AG04450 (cell line): ENCODE results near the gene FHIT. TPM values are rescaled to one million over a fixed set of nuclear protein-coding genes. Genes with fewer than 3 reads are reported as not detected.
A peak's percentile ranks its signal among the peaks of the same experiment; 100 is the strongest.

Experiments used
- CTCF ChIA-PET: fragments of 300-600, 350-600 bp; formaldehyde crosslinking; extraction: SDS; loops from one replicate; lab custom pipeline; 2022; ENCODE audit warnings: antibody characterized with exemption, inconsistent platforms; lab: Charles Lee
- POLR2A ChIA-PET: fragments of 350-600 bp; formaldehyde crosslinking; extraction: SDS; loops from one replicate; lab custom pipeline; 2021; ENCODE audit warnings: antibody characterized with exemption, inconsistent platforms; lab: Yijun Ruan, JAX
- DNase-seq: peaks from one replicate; pipeline ENCODE4 v3.0.0-alpha.2; 2011; ENCODE audit warnings: low read depth, low spot score
- H3K27ac ChIP-seq: one replicate; pipeline ENCODE4 v1.5.1; 2012; ENCODE audit warnings: low read depth, low read length, control low read depth
- H3K27me3 ChIP-seq: one replicate; pipeline ENCODE4 v1.6.0; 2012; ENCODE audit warnings: low read length; ENCODE audit not compliant: control insufficient read depth, insufficient read depth
- H3K4me3 ChIP-seq: 2 replicates; pipeline ENCODE4 v1.5.1; 2011; ENCODE audit warnings: mild to moderate bottlenecking, low read depth, low read length, control low read depth
- H3K9me3 ChIP-seq: 2 replicates; pipeline ENCODE4 v1.5.1; 2012; ENCODE audit warnings: low read length; ENCODE audit not compliant: control insufficient read depth, insufficient read depth
- CTCF ChIP-seq: IDR thresholded peaks from 2 replicates; pipeline ENCODE4 v1.5.1; 2011; ENCODE audit warnings: low read depth, low read length, control low read depth, inconsistent platforms
- polyA plus RNA-seq: library from polyadenylated mRNA; depleted of rRNA; stranded (reverse); fragments of >200 nt; gene quantifications from 2 replicates; pipeline ENCODE4 v1.2.3, GENCODE V29; 2011

Gene FHIT
- polyA plus RNA-seq, 1 experiment, result 0.17 TPM

GRCh38 chr3:60578936-60579335, 672.3 kb downstream of the FHIT start:
- TF ChIP-seq CTCF, result no peak
- CTCF ChIA-PET, result no interaction called here
- Histone ChIP-seq H3K9me3 (no peaks in the 10 kb centered on the region), H3K27me3 (no peaks in the 10 kb centered on the region), H3K4me3 (no peak overlapping the region), H3K27ac (no peak overlapping the region)
- POLR2A ChIA-PET, result no interaction called here
- no peak for DNase-seq

- Histone ChIP-seq H3K4me3 (no peak overlapping the region), H3K27ac (no peak overlapping the region), H3K9me3 (no peaks in the 10 kb centered on the region), H3K27me3 (no peaks in the 10 kb centered on the region)
- CTCF ChIA-PET, result interaction anchor here (0.7 kb wide), 1 partner anchor 165 kb away, joined by 4 read pairs; no protein-coding TSS in a partner anchor
- TF ChIP-seq CTCF, result no peak
- DNase-seq, result no peak
- POLR2A ChIA-PET, result no interaction called here
Measured at GRCh38 chr3:60577601-60578000, 673.7 kb downstream of the FHIT start.

- Histone ChIP-seq H3K27ac (no peak overlapping the region), H3K4me3 (no peak overlapping the region), H3K9me3 (no peaks in the 10 kb centered on the region), H3K27me3 (no peaks in the 10 kb centered on the region)
- TF ChIP-seq CTCF, result no peak
- ChIA-PET POLR2A (no interaction called here), CTCF (no interaction called here)
- no peak for DNase-seq
Measured at GRCh38 chr3:60575718-60576272, 675.5 kb downstream of the FHIT start.

- Histone ChIP-seq H3K9me3 (no peaks in the 10 kb centered on the region), H3K4me3 (no peak overlapping the region), H3K27ac (no peak overlapping the region), H3K27me3 (no peaks in the 10 kb centered on the region)
- ChIA-PET POLR2A (no interaction called here), CTCF (interaction anchor here (0.6 kb wide), 1 partner anchor 1750 kb away, joined by 3 read pairs; no protein-coding TSS in a partner anchor)
- DNase-seq, result no peak
- TF ChIP-seq CTCF, result no peak
Measured at GRCh38 chr3:60574046-60574769, 677.0 kb downstream of the FHIT start.

- H3K9me3 ChIP-seq, result no peaks in the 10 kb centered on the region
- POLR2A ChIA-PET, result interaction anchor here (0.9 kb wide), 1 partner anchor 135 kb away, joined by 3 read pairs; no protein-coding TSS in a partner anchor
- H3K4me3 ChIP-seq, result no peak overlapping the region
- no peaks in the 10 kb centered on the region for H3K27me3 ChIP-seq
- peak; percentile 11 for DNase-seq
- CTCF ChIA-PET, result no interaction called here
- TF ChIP-seq CTCF, result no peak
- H3K27ac ChIP-seq, result no peak overlapping the region
Measured at GRCh38 chr3:60573494-60573893, 677.8 kb downstream of the FHIT start.
